H1 (cell line): ENCODE data around the gene FRMD3. TPM values are rescaled to one million over a fixed set of nuclear protein-coding genes. Genes with fewer than 3 reads are reported as not detected.

Experiments used
- CTCF ChIA-PET: fragments of 300-600 bp; sonication (Branson Sonifier 250); formaldehyde crosslinking; loops from one replicate; lab custom pipeline; 2021; ENCODE audit not compliant: partially characterized antibody; lab: Charles Lee
- POLR2A ChIA-PET: fragments of 300-600 bp; sonication (Branson Sonifier 250); formaldehyde crosslinking; loops from one replicate; lab custom pipeline; 2021; ENCODE audit warnings: inconsistent platforms; ENCODE audit not compliant: partially characterized antibody; lab: Charles Lee
- DNase-seq, 2 experiments: peaks; one replicate each; pipeline versions ENCODE4 v3.0.0 to v3.0.0-alpha.2; 2010 to 2022; ENCODE audit warnings: low spot score in 2 of 2, low read depth in 1 of 2, mixed read lengths in 1 of 2
- FAIRE-seq: peaks from 2 replicates; lab custom pipeline; 2011; peaks lifted over from hg19 to GRCh38; lab: Jason Lieb, UNC
- H2AFZ ChIP-seq: 2 replicates; pipeline ENCODE4 v1.8.1; 2012; ENCODE audit warnings: low read length, inconsistent platforms
- H2AK5ac ChIP-seq: 2 replicates; pipeline ENCODE4 v1.6.1; 2013; ENCODE audit warnings: low read depth, low read length
- H2BK120ac ChIP-seq: replicated peaks from 2 replicates; pipeline ENCODE3; 2013; ENCODE audit warnings: low read depth, low read length, inconsistent platforms
- H2BK12ac ChIP-seq: 2 replicates; pipeline ENCODE4 v1.6.1; 2013; ENCODE audit warnings: low read depth, low read length
- H2BK15ac ChIP-seq: 2 replicates; pipeline ENCODE4 v1.6.1; 2013; ENCODE audit warnings: low read length
- H2BK20ac ChIP-seq: 2 replicates; pipeline ENCODE4 v1.6.1; 2013; ENCODE audit warnings: low read length
- H2BK5ac ChIP-seq: 2 replicates; pipeline ENCODE4 v1.6.1; 2013; ENCODE audit warnings: low read depth, low read length
- H3K14ac ChIP-seq: 2 replicates; pipeline ENCODE4 v1.6.1; 2013; ENCODE audit warnings: inconsistent platforms; ENCODE audit not compliant: insufficient read length
- H3K18ac ChIP-seq: 2 replicates; pipeline ENCODE4 v1.6.1; 2013; ENCODE audit warnings: low read length; ENCODE audit errors: extremely low read depth
- H3K23ac ChIP-seq: 2 replicates; pipeline ENCODE4 v1.6.1; 2013; ENCODE audit warnings: inconsistent platforms; ENCODE audit not compliant: insufficient read length
- H3K23me2 ChIP-seq: 2 replicates; pipeline ENCODE4 v1.6.1; 2013; ENCODE audit warnings: low read depth, low read length
- H3K27ac ChIP-seq: 2 replicates; pipeline ENCODE4 v1.6.1; 2011; ENCODE audit warnings: low read depth, low read length, inconsistent platforms
- H3K27me3 ChIP-seq, 4 experiments: replicated peaks in 1 of 4; 1 replicate in 1 of 4; 2 replicates in 3 of 4; pipeline versions ENCODE4 v1.6.1 to v1.8.1; 2011 to 2013; ENCODE audit warnings: low read length in 3 of 4, mild to moderate bottlenecking in 3 of 4, inconsistent platforms in 2 of 4, mixed read lengths in 2 of 4, moderate library complexity in 1 of 4; ENCODE audit not compliant: control insufficient read depth in 3 of 4, insufficient read depth in 3 of 4; ENCODE audit errors: extremely low read depth in 1 of 4
- H3K36me3 ChIP-seq, 4 experiments: 2 replicates each; pipeline versions ENCODE4 v1.6.1 to v1.8.1; 2011 to 2013; ENCODE audit warnings: mild to moderate bottlenecking in 4 of 4, low read length in 3 of 4, moderate library complexity in 2 of 4, control low read depth in 1 of 4, inconsistent platforms in 1 of 4; ENCODE audit not compliant: insufficient read depth in 4 of 4, control insufficient read depth in 2 of 4
- H3K4ac ChIP-seq: replicated peaks from 2 replicates; pipeline ENCODE3; 2013; ENCODE audit warnings: low read length, low read depth, mixed read lengths, inconsistent platforms; ENCODE audit not compliant: insufficient read length
- H3K4me1 ChIP-seq, 4 experiments: replicated peaks in 1 of 4; 1 replicate in 1 of 4; 2 replicates in 3 of 4; pipeline versions ENCODE4 v1.6.1 to v1.8.1; 2011 to 2013; ENCODE audit warnings: low read length in 3 of 4, inconsistent platforms in 2 of 4, mixed read lengths in 1 of 4; ENCODE audit not compliant: insufficient read depth in 4 of 4, control insufficient read depth in 3 of 4
- H3K4me2 ChIP-seq, 2 experiments: 2 replicates each; pipeline versions ENCODE4 v1.6.1 to v1.8.1; 2011 to 2013; ENCODE audit warnings: low read depth in 2 of 2, low read length in 2 of 2, control low read depth in 1 of 2, inconsistent platforms in 1 of 2, mild to moderate bottlenecking in 1 of 2; ENCODE audit not compliant: insufficient read depth in 1 of 2
- H3K4me3 ChIP-seq, 4 experiments: fragments of 200-600, 300-600 bp in 1 of 4; sonication (generic), shearing (Covaris generic), sonication (Bioruptor Twin) in 1 of 4; 2 replicates each; pipeline versions ENCODE4 v1.5.1 to v1.8.1; 2011 to 2016; ENCODE audit warnings: low read length in 4 of 4, low read depth in 3 of 4, control low read depth in 2 of 4, inconsistent platforms in 2 of 4, mild to moderate bottlenecking in 2 of 4, mixed read lengths in 1 of 4, moderate library complexity in 1 of 4; ENCODE audit not compliant: insufficient read depth in 2 of 4; ENCODE audit errors: extremely low read depth in 1 of 4
- H3K56ac ChIP-seq: replicated peaks from 2 replicates; pipeline ENCODE3; 2013; ENCODE audit warnings: low read depth, mild to moderate bottlenecking, mixed read lengths, low read length, inconsistent platforms; ENCODE audit not compliant: insufficient read length
- H3K79me1 ChIP-seq: 2 replicates; pipeline ENCODE4 v1.6.1; 2013; ENCODE audit warnings: low read depth, low read length, control low read depth
- H3K79me2 ChIP-seq, 2 experiments: 2 replicates each; pipeline versions ENCODE4 v1.6.1 to v1.8.1; 2012 to 2013; ENCODE audit warnings: low read length in 2 of 2, mild to moderate bottlenecking in 2 of 2, inconsistent platforms in 1 of 2; ENCODE audit not compliant: insufficient read depth in 2 of 2, control insufficient read depth in 1 of 2
- H3K9ac ChIP-seq, 4 experiments: replicated peaks in 1 of 4; 1 replicate in 1 of 4; 2 replicates in 3 of 4; pipeline versions ENCODE4 v1.6.1 to v1.8.1; 2011 to 2013; ENCODE audit warnings: low read depth in 3 of 4, low read length in 3 of 4, control low read depth in 2 of 4, mild to moderate bottlenecking in 2 of 4, moderate library complexity in 2 of 4, inconsistent platforms in 1 of 4; ENCODE audit errors: extremely low read depth in 1 of 4
- H3K9me3 ChIP-seq, 2 experiments: 2 replicates each; pipeline versions ENCODE4 v1.6.1 to v1.8.1; 2012 to 2013; ENCODE audit warnings: mild to moderate bottlenecking in 2 of 2, moderate library complexity in 2 of 2, control low read depth in 1 of 2, inconsistent platforms in 1 of 2, low read depth in 1 of 2, low read length in 1 of 2, mixed read lengths in 1 of 2; ENCODE audit not compliant: insufficient read depth in 2 of 2
- H4K20me1 ChIP-seq, 2 experiments: replicated peaks in 1 of 2; 2 replicates each; pipeline versions ENCODE3 to v1.8.1; 2011 to 2013; ENCODE audit warnings: inconsistent platforms in 2 of 2, low read length in 2 of 2, mild to moderate bottlenecking in 1 of 2; ENCODE audit not compliant: insufficient read depth in 2 of 2, control insufficient read depth in 1 of 2
- H4K5ac ChIP-seq: 2 replicates; pipeline ENCODE4 v1.6.1; 2013; ENCODE audit warnings: low read length, low read depth, mixed read lengths, inconsistent platforms; ENCODE audit not compliant: insufficient read length
- H4K8ac ChIP-seq: 2 replicates; pipeline ENCODE4 v1.8.0; 2013; ENCODE audit warnings: mild to moderate bottlenecking, moderate library complexity, low read length, inconsistent platforms; ENCODE audit not compliant: insufficient read depth; ENCODE audit errors: extremely low read depth
- H4K91ac ChIP-seq: replicated peaks from 2 replicates; pipeline ENCODE3; 2013; ENCODE audit warnings: low read length, mixed read lengths, inconsistent platforms; ENCODE audit not compliant: insufficient read length
- BRCA1 ChIP-seq: IDR thresholded peaks from 2 replicates; pipeline ENCODE4 v1.6.1; 2012; ENCODE audit warnings: low read depth, low read length, improper control_type of control experiment
- CHD2 ChIP-seq: IDR thresholded peaks from 2 replicates; pipeline ENCODE4 v1.6.1; 2012; ENCODE audit warnings: low read length, improper control_type of control experiment
- CREB1 ChIP-seq: IDR thresholded peaks from 2 replicates; pipeline ENCODE4 v1.6.1; 2012; ENCODE audit warnings: inconsistent platforms
- NANOG ChIP-seq: IDR thresholded peaks from 2 replicates; pipeline ENCODE4 v1.6.1; 2011; ENCODE audit warnings: low read length, low read depth, mild to moderate bottlenecking, inconsistent platforms; ENCODE audit not compliant: insufficient read depth, poor library complexity, severe bottlenecking
- SAP30 ChIP-seq: fragments of 300-600 bp; sonication (generic); IDR thresholded peaks from 2 replicates; pipeline ENCODE4 v1.7.1; 2012; ENCODE audit warnings: low read length, moderate library complexity, mild to moderate bottlenecking, inconsistent platforms; ENCODE audit not compliant: insufficient read depth, insufficient replicate concordance
- TBP ChIP-seq: IDR thresholded peaks from 2 replicates; pipeline ENCODE4 v1.6.1; 2011; ENCODE audit warnings: low read depth, low read length, improper control_type of control experiment
- WGBS, 2 experiments: shearing (Covaris generic) in 1 of 2; methylation state at CpG; one replicate each; pipeline versions ENCODE4 v1.1.6 to v1.1.7; 2013 to 2015; ENCODE audit warnings: low lambda C conversion rate in 2 of 2, mixed read lengths in 2 of 2, inconsistent platforms in 1 of 2, low coverage in 1 of 2, missing lambda C conversion rate in 1 of 2; ENCODE audit not compliant: insufficient replicate concordance in 2 of 2, insufficient coverage in 1 of 2, insufficient read length in 1 of 2; ENCODE audit errors: extremely low coverage in 1 of 2, missing lambda C conversion rate in 1 of 2; 5-methylcytosine and 5-hydroxymethylcytosine counted together
- polyA plus RNA-seq, 7 experiments: library from polyadenylated mRNA; depleted of rRNA in 3 of 7; stranded (reverse) in 5 of 7; unstranded in 2 of 7; fragments of >200 nt in 5 of 7; fragments of 200-250 nt in 2 of 7; gene quantifications; 1 replicate in 5 of 7; 2 replicates in 1 of 7; 4 replicates in 1 of 7; pipeline versions ENCODE4 v1.2.1 to v1.2.3, GENCODE V29; 2011 to 2013; ENCODE audit warnings: missing spikeins in 2 of 7, mixed read lengths in 2 of 7
- total RNA-seq: library from RNA; stranded (reverse); fragmentation: NEBNext Ultra II Directional; extraction: Animal tissue kit (Norgen Biotek cat#: 25700); gene quantifications from 2 replicates; pipeline ENCODE4 v1.2.1, GENCODE V29; 2021
- TF ChIP-seq, protein P1 (sequence below): IDR thresholded peaks from 2 replicates; pipeline ENCODE4 v1.6.1; 2012; ENCODE audit warnings: inconsistent platforms
- TF ChIP-seq, protein P2 (sequence below), 3 experiments: IDR thresholded peaks; 1 replicate in 2 of 3; 2 replicates in 1 of 3; pipeline versions ENCODE4 v1.5.1 to v1.6.1; 2011; ENCODE audit warnings: low read length in 3 of 3, mild to moderate bottlenecking in 3 of 3, inconsistent platforms in 2 of 3, low read depth in 1 of 3, moderate library complexity in 1 of 3; ENCODE audit not compliant: insufficient read depth in 1 of 3; ENCODE audit errors: control extremely low read depth in 1 of 3

The FRMD3 gene
- total and polyA plus RNA-seq, 2 of the 8 experiments (the other 6 are each of a cell fraction or from before 2014, with no cell fraction given) = 0.15 to 1.4 TPM

DNA sequence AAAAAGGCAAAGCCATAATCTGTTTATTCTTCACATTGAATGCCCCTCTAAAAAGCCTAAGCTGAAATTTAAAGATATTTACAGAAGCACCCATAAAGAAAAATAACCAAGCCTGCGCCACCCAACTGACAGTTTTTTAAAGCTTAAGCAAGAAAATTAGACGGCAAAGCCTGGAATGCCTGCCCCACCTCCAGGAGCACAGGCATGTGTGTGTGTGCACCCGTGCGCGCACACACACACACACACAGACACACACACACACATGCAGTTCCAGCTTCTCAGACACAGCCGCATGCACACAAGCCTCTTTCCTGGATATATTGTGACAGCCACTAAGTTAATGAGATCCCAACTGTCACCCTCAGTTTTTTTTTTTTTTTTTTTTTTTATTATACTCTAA lies 88.2 kb downstream of the FRMD3 start:
- Histone ChIP-seq H3K14ac (no peak overlapping the region), H2BK5ac (no peak overlapping the region), H2BK15ac (no peak overlapping the region), H2BK120ac (no peak overlapping the region), H2AK5ac (no peak overlapping the region), H4K5ac (no peak overlapping the region), H3K23ac (no peak overlapping the region), H3K18ac (no peak overlapping the region), H4K20me1 (no peaks in the 10 kb centered on the region), H3K36me3 (no peaks in the 10 kb centered on the region), H3K4me3 (no peak overlapping the region), H3K79me1 (no peaks in the 10 kb centered on the region), H2BK12ac (no peak overlapping the region), H2BK20ac (no peak overlapping the region), H3K23me2 (no peaks in the 10 kb centered on the region; the same call in 1 of the 2 replicates), H4K8ac (no peak overlapping the region), H3K56ac (no peak overlapping the region), H2AFZ (no peak overlapping the region), H3K4me2 (no peak overlapping the region), H4K91ac (no peak overlapping the region), H3K4me1 (no peaks in the 10 kb centered on the region), H3K27me3 (no peaks in the 10 kb centered on the region), H3K79me2 (no peaks in the 10 kb centered on the region), H3K9ac (no peak overlapping the region), H3K9me3 (no peaks in the 10 kb centered on the region), H3K27ac (no peak overlapping the region), H3K4ac (no peak overlapping the region)
- POLR2A ChIA-PET = no interaction called here
- CTCF ChIA-PET = interaction anchor here (0.7 to 2.4 kb wide), 6 partner anchors 14 to 94 kb away, joined by 3 to 10 read pairs (median 5); no protein-coding TSS in a partner anchor
- DNase-seq (no peak), FAIRE-seq (no peak)
- WGBS, 2 experiments = 71% methylated on average over 6 of the region's 6 CpGs; no CpG with 5 or more reads in 1 of the 2 experiments
- TF ChIP-seq, protein P1, sequence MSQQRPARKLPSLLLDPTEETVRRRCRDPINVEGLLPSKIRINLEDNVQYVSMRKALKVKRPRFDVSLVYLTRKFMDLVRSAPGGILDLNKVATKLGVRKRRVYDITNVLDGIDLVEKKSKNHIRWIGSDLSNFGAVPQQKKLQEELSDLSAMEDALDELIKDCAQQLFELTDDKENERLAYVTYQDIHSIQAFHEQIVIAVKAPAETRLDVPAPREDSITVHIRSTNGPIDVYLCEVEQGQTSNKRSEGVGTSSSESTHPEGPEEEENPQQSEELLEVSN = no peak
- TF ChIP-seq CHD2 (no peak), BRCA1 (no peak), TBP (no peak), CREB1 (no peak), NANOG (no peak), SAP30 (no peak)
- TF ChIP-seq, protein P2, sequence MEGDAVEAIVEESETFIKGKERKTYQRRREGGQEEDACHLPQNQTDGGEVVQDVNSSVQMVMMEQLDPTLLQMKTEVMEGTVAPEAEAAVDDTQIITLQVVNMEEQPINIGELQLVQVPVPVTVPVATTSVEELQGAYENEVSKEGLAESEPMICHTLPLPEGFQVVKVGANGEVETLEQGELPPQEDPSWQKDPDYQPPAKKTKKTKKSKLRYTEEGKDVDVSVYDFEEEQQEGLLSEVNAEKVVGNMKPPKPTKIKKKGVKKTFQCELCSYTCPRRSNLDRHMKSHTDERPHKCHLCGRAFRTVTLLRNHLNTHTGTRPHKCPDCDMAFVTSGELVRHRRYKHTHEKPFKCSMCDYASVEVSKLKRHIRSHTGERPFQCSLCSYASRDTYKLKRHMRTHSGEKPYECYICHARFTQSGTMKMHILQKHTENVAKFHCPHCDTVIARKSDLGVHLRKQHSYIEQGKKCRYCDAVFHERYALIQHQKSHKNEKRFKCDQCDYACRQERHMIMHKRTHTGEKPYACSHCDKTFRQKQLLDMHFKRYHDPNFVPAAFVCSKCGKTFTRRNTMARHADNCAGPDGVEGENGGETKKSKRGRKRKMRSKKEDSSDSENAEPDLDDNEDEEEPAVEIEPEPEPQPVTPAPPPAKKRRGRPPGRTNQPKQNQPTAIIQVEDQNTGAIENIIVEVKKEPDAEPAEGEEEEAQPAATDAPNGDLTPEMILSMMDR (IDR thresholded peaks at IDR 0.05; ENCODE audit: control extremely low read depth in 1 of 3, insufficient read depth in 1 of 3, low read depth in 1 of 3, low read length in 3 of 3) = no peak
